PC-9 (cell line): Measurements from ENCODE around the gene NADK2. TPM values are rescaled to one million over a fixed set of nuclear protein-coding genes. Genes with fewer than 3 reads are reported as not detected.

ENCODE experiments used
- BruUV-seq: library from RNA; stranded (reverse); fragments of 400-500 nt; replicated peaks from 2 replicates; lab custom pipeline; 2021; lab: Mats Ljungman, UMichigan
- CTCF ChIA-PET: fragments of 300-600 bp; sonication (Branson Sonifier 250); formaldehyde crosslinking; loops from one replicate; lab custom pipeline; 2022; ENCODE audit warnings: antibody characterized with exemption; lab: Charles Lee
- POLR2A ChIA-PET: fragments of 300-600 bp; sonication (Branson Sonifier 250); formaldehyde crosslinking; loops from one replicate; lab custom pipeline; 2022; ENCODE audit warnings: antibody characterized with exemption; ENCODE audit not compliant: unreplicated experiment; lab: Charles Lee
- DNase-seq, 2 experiments: peaks; one replicate each; pipeline versions ENCODE4 v3.0.0 to v3.0.0-alpha.2; 2015 to 2022; ENCODE audit warnings: mixed read lengths in 1 of 2
- H2AFZ ChIP-seq: fragments of 200-600 bp; sonication (generic); 2 replicates; pipeline ENCODE4 v1.8.1; 2017; ENCODE audit warnings: antibody characterized with exemption
- H3F3A ChIP-seq: fragments of 200-600 bp; sonication (generic); 2 replicates; pipeline ENCODE4 v1.8.1; 2017; ENCODE audit warnings: antibody characterized with exemption, mild to moderate bottlenecking, low read depth; ENCODE audit not compliant: insufficient read depth
- H3K27ac ChIP-seq: fragments of 200-600 bp; sonication (generic); 2 replicates; pipeline ENCODE4 v1.6.1; 2016; ENCODE audit warnings: mixed run types
- H3K27me3 ChIP-seq: fragments of 200-600 bp; sonication (generic); 2 replicates; pipeline ENCODE4 v1.6.1; 2016; ENCODE audit warnings: low read depth, mixed run types; ENCODE audit not compliant: insufficient read depth
- H3K36me3 ChIP-seq: fragments of 200-600 bp; sonication (generic); 2 replicates; pipeline ENCODE4 v1.6.1; 2016; ENCODE audit warnings: low read depth, mixed run types
- H3K4me1 ChIP-seq: fragments of 200-600 bp; sonication (generic); replicated peaks from 2 replicates; pipeline ENCODE4 v1.6.1; 2016; ENCODE audit warnings: mixed run types; ENCODE audit not compliant: insufficient read depth
- H3K4me2 ChIP-seq: fragments of 200-600 bp; sonication (generic); 2 replicates; pipeline ENCODE4 v1.6.1; 2017; ENCODE audit warnings: mixed run types
- H3K4me3 ChIP-seq: fragments of 200-600 bp; sonication (generic); 2 replicates; pipeline ENCODE4 v1.6.1; 2016; ENCODE audit warnings: mixed run types
- H3K79me2 ChIP-seq: fragments of 200-600 bp; sonication (generic); 2 replicates; pipeline ENCODE4 v1.6.1; 2017; ENCODE audit warnings: low read depth, mixed run types
- H3K9me2 ChIP-seq: fragments of 200-600 bp; sonication (generic); 2 replicates; pipeline ENCODE4 v1.8.1; 2017; ENCODE audit warnings: mild to moderate bottlenecking; ENCODE audit not compliant: insufficient read depth
- H3K9me3 ChIP-seq: fragments of 200-600 bp; sonication (generic); 2 replicates; pipeline ENCODE4 v1.8.1; 2016; ENCODE audit warnings: low read depth; ENCODE audit not compliant: insufficient read depth
- H4K20me1 ChIP-seq: fragments of 200-600 bp; sonication (generic); 2 replicates; pipeline ENCODE4 v1.8.1; 2017; ENCODE audit not compliant: insufficient read depth
- CTCF ChIP-seq: fragments of 200-600 bp; sonication (generic); conservative IDR thresholded peaks from 2 replicates; pipeline ENCODE4 v1.6.1; 2017; ENCODE audit warnings: mixed run types, antibody characterized with exemption, mild to moderate bottlenecking, moderate library complexity
- EZH2 ChIP-seq: fragments of 200-600 bp; sonication (generic); IDR thresholded peaks from 2 replicates; pipeline ENCODE4 v1.8.0; 2017; ENCODE audit warnings: antibody characterized with exemption, low read depth
- intact Hi-C: fragments of 100-400 bp; cut with micrococcal nuclease; formaldehyde crosslinking; loops from one replicate; pipeline ENCODE4 v1.10.0; 2022; ENCODE audit not compliant: unreplicated experiment
- total RNA-seq: library from RNA; stranded (reverse); gene quantifications from 2 replicates; pipeline ENCODE4 v1.2.3, GENCODE V29; 2021

NADK2 gene
- total RNA-seq, 1 experiment from 2014 or later = 43.7 TPM

- no peaks in the 10 kb centered on the region for H3K4me1 ChIP-seq
- H3K36me3 ChIP-seq = peaks cover 63% of the 10 kb centered on the region
- H4K20me1 ChIP-seq = no peaks in the 10 kb centered on the region; the same call in 1 of the 2 replicates
- H3K4me2 ChIP-seq = no peak overlapping the region
- intact Hi-C loops = no loop called here
- no peak for DNase-seq
- no peaks in the 10 kb centered on the region for H3K9me2 ChIP-seq
- H3K79me2 ChIP-seq = no peaks in the 10 kb centered on the region
- no peaks in the 10 kb centered on the region for H3K27me3 ChIP-seq
- H3F3A ChIP-seq = peaks cover 7% of the 10 kb centered on the region; the same call in 1 of the 2 replicates
- TF ChIP-seq CTCF = no peak
- no peak for TF ChIP-seq EZH2
- H3K27ac ChIP-seq = no peak overlapping the region
- no peak overlapping the region for H2AFZ ChIP-seq
- ChIA-PET POLR2A (no interaction called here), CTCF (no interaction called here)
- H3K9me3 ChIP-seq = no peaks in the 10 kb centered on the region
- BruUV-seq = no TSS peak
- H3K4me3 ChIP-seq = no peak overlapping the region
These were observed 69.1 kb downstream of the NADK2 start for GRCh38 chr5:36172599-36172998.

GRCh38 chr5:36170832-36171424 lies 70.8 kb downstream of the NADK2 start:
- no peaks in the 10 kb centered on the region for H3K27me3 ChIP-seq
- ChIA-PET POLR2A (no interaction called here), CTCF (no interaction called here)
- BruUV-seq = no TSS peak
- no peak for DNase-seq
- no peaks in the 10 kb centered on the region for H3K4me1 ChIP-seq
- no peak overlapping the region for H3K4me2 ChIP-seq
- no peak overlapping the region for H3K27ac ChIP-seq
- no peak overlapping the region for H3K4me3 ChIP-seq
- intact Hi-C loops = no loop called here
- peaks cover 68% of the 10 kb centered on the region for H3K36me3 ChIP-seq
- H3K9me2 ChIP-seq = no peaks in the 10 kb centered on the region
- H3K79me2 ChIP-seq = no peaks in the 10 kb centered on the region
- no peaks in the 10 kb centered on the region for H3K9me3 ChIP-seq
- TF ChIP-seq CTCF = no peak
- no peak for TF ChIP-seq EZH2
- H4K20me1 ChIP-seq = no peaks in the 10 kb centered on the region; the same call in 1 of the 2 replicates
- no peak overlapping the region for H2AFZ ChIP-seq
- no peaks in the 10 kb centered on the region for H3F3A ChIP-seq

GRCh38 chr5:36168737-36169136 lies 73.0 kb downstream of the NADK2 start:
- no peaks in the 10 kb centered on the region for H3F3A ChIP-seq
- intact Hi-C loops = no loop called here

More at GRCh38 chr5:36168737-36169136, 73.0 kb downstream of the NADK2 start:
- DNase-seq = peak in 1 of 2 experiments; percentile 83
- no peaks in the 10 kb centered on the region for H3K9me2 ChIP-seq
- POLR2A ChIA-PET = no interaction called here
- H3K9me3 ChIP-seq = no peaks in the 10 kb centered on the region
- no peaks in the 10 kb centered on the region for H3K79me2 ChIP-seq
- no peak overlapping the region for H2AFZ ChIP-seq
- BruUV-seq = no TSS peak
- H3K4me3 ChIP-seq = no peak overlapping the region
- TF ChIP-seq EZH2 (no peak), CTCF (no peak)
- no peaks in the 10 kb centered on the region for H3K27me3 ChIP-seq
- H3K4me1 ChIP-seq = no peaks in the 10 kb centered on the region
- CTCF ChIA-PET = interaction anchor here (0.6 kb wide), 1 partner anchor 8 kb away, joined by 8 read pairs; no protein-coding TSS in a partner anchor
- H4K20me1 ChIP-seq = no peaks in the 10 kb centered on the region; the same call in 1 of the 2 replicates
- H3K27ac ChIP-seq = peak overlapping the region; percentile 10
- H3K36me3 ChIP-seq = peaks cover 58% of the 10 kb centered on the region
- no peak overlapping the region for H3K4me2 ChIP-seq
